ENCODE results near the gene GPR148.
A peak's percentile ranks its signal among the peaks of the same experiment; 100 is the strongest.

The GPR148 gene

GRCh38 chr2:130749641-130750040 lies 20.8 kb downstream of the GPR148 start:
- DNase-seq: no peak

GRCh38 chr2:130754811-130755210 lies 25.9 kb downstream of the GPR148 start:
- DNase-seq: no peak

- DNase-seq: peak; percentile 28 to 61
Measured at GRCh38 chr2:130755256-130756052, 26.6 kb downstream of the GPR148 start, which contains the start of gene AMER3. Gene AMER3 (plus strand): TSS chr2:130755540. CDS start chr2:130762073, 6,533 bp downstream.

- DNase-seq: peak in 1 of 2 experiments; percentile 37
Measured at GRCh38 chr2:130756053-130756873, 27.4 kb downstream of the GPR148 start.

GRCh38 chr2:130756874-130757668 lies 28.2 kb downstream of the GPR148 start:
- no peak for DNase-seq

- peak; percentile 88 to 94 for DNase-seq
Measured at GRCh38 chr2:130759906-130760753, 31.3 kb downstream of the GPR148 start.

GRCh38 chr2:130760754-130761751 lies 32.2 kb downstream of the GPR148 start:
- no peak for DNase-seq

GRCh38 chr2:130762031-130762909 lies 33.4 kb downstream of the GPR148 start:
- no peak for DNase-seq

- no peak for DNase-seq
Measured at GRCh38 chr2:130762910-130763385, 34.1 kb downstream of the GPR148 start.

- DNase-seq: no peak
Measured at GRCh38 chr2:130763405-130763804, 34.5 kb downstream of the GPR148 start.

- DNase-seq: no peak
Measured at GRCh38 chr2:130764035-130764820, 35.4 kb downstream of the GPR148 start.

- no peak for DNase-seq
Measured at GRCh38 chr2:130764821-130765115, 35.9 kb downstream of the GPR148 start.

- DNase-seq: no peak
Measured at GRCh38 chr2:130765464-130765863, 36.6 kb downstream of the GPR148 start.

GRCh38 chr2:130766037-130766436 lies 37.2 kb downstream of the GPR148 start:
- no peak for DNase-seq

- no peak for DNase-seq
Measured at GRCh38 chr2:130766711-130767407, 38.0 kb downstream of the GPR148 start.

GRCh38 chr2:130767408-130767775 lies 38.5 kb downstream of the GPR148 start:
- DNase-seq: no peak

GRCh38 chr2:130768191-130768855 lies 39.5 kb downstream of the GPR148 start:
- DNase-seq: no peak

Measured in NCI-H524 (cell line).